ENCODE data around the gene SURF2. TPM values are rescaled to one million over a fixed set of nuclear protein-coding genes. Genes with fewer than 3 reads are reported as not detected.

Gene SURF2
- total RNA-seq, 1 donor from 2014 or later, result 21.2 TPM

- intact Hi-C loops (cut with micrococcal nuclease), result no loop called here
These were observed 3.6 kb upstream of the SURF2 start for GRCh38 chr9:133352635-133353340.

- intact Hi-C loops (cut with micrococcal nuclease), result no loop called here
These were observed 2.8 kb upstream of the SURF2 start for GRCh38 chr9:133353548-133353947.

GRCh38 chr9:133354766-133355165, 1.6 kb upstream of the SURF2 start:
- intact Hi-C loops (cut with micrococcal nuclease), result loop anchor here (5.0 kb wide), 1 partner anchor 1002 kb away; the partner anchor contains the start of gene SETX

GRCh38 chr9:133355881-133356357, 431 bp upstream of the SURF2 start:
- intact Hi-C loops (cut with micrococcal nuclease), result loop anchor here (1.0 to 5.0 kb wide), 6 partner anchors 8 to 1004 kb away; partner anchors contain the start of genes GTF3C5, MED22, RPL7A and SETX

GRCh38 chr9:133357656-133358055, 1.3 kb downstream of the SURF2 start:
- intact Hi-C loops (cut with micrococcal nuclease), result loop anchor here (5.0 kb wide), 1 partner anchor 1005 kb away; the partner anchor contains the start of gene SETX

- intact Hi-C loops (cut with micrococcal nuclease), result loop anchor here (5.0 kb wide), 1 partner anchor 1007 kb away; the partner anchor contains the start of gene SETX
These were observed 3.2 kb downstream of the SURF2 start for GRCh38 chr9:133359399-133360175.

GRCh38 chr9:133360400-133361393, 4.3 kb downstream of the SURF2 start:
- intact Hi-C loops (cut with micrococcal nuclease), result no loop called here

GRCh38 chr9:133361507-133362092, 5.2 kb downstream of the SURF2 start:
- intact Hi-C loops (cut with micrococcal nuclease), result no loop called here

GRCh38 chr9:133362359-133363044, 6.2 kb downstream of the SURF2 start:
- intact Hi-C loops (cut with micrococcal nuclease), result no loop called here

GRCh38 chr9:133366435-133366834, 10.1 kb downstream of the SURF2 start:
- intact Hi-C loops (cut with micrococcal nuclease), result no loop called here

GRCh38 chr9:133367221-133367620, 10.9 kb downstream of the SURF2 start:
- intact Hi-C loops (cut with micrococcal nuclease), result no loop called here

- intact Hi-C loops (cut with micrococcal nuclease), result no loop called here
These were observed 11.4 kb downstream of the SURF2 start for GRCh38 chr9:133367778-133368177.

GRCh38 chr9:133368249-133368881, 12.0 kb downstream of the SURF2 start:
- intact Hi-C loops (cut with micrococcal nuclease), result no loop called here

- intact Hi-C loops (cut with micrococcal nuclease), result no loop called here
These were observed 13.1 kb downstream of the SURF2 start for GRCh38 chr9:133369422-133369821.

GRCh38 chr9:133369933-133370332, 13.6 kb downstream of the SURF2 start:
- intact Hi-C loops (cut with micrococcal nuclease), result loop anchor here (2.0 to 10.0 kb wide), 3 partner anchors 249 to 965 kb away; partner anchors contain the start of genes BRD3, RALGDS and TTF1

GRCh38 chr9:133370685-133371084, 14.3 kb downstream of the SURF2 start:
- intact Hi-C loops (cut with micrococcal nuclease), result loop anchor here (1.0 to 10.0 kb wide), 8 partner anchors 14 to 966 kb away; partner anchors contain the start of genes BRD3, CACFD1, MED22 and RALGDS

- intact Hi-C loops (cut with micrococcal nuclease), result loop anchor here (1.0 to 10.0 kb wide), 8 partner anchors 15 to 966 kb away; partner anchors contain the start of genes BRD3, CACFD1, MED22 and RALGDS
These were observed 14.9 kb downstream of the SURF2 start for GRCh38 chr9:133371261-133371711.

- intact Hi-C loops (cut with micrococcal nuclease), result loop anchor here (10.0 kb wide), 2 partner anchors 693 to 967 kb away; partner anchors contain the start of genes BRD3 and TTF1
These were observed 15.8 kb downstream of the SURF2 start for GRCh38 chr9:133372144-133372543.

- intact Hi-C loops (cut with micrococcal nuclease), result loop anchor here (10.0 kb wide), 2 partner anchors 690 to 970 kb away; partner anchors contain the start of genes BRD3 and TTF1
These were observed 18.3 kb downstream of the SURF2 start for GRCh38 chr9:133374612-133375115.

All from T-helper 1 cell treated with Interleukin-12 subunit alpha and Interleukin-12 subunit beta and Interleukin-4 antibody, amounts not matched to agents 30 ng/mL and 1 ng/mL, for 36 hours (primary cell).